ENCODE data around the gene PTPRS.

GRCh38 chr19:5293612-5294378 lies 46.8 kb downstream of the PTPRS start:
- TF ChIP-seq POLR2A (IDR thresholded peaks at IDR 0.05) (no peak), CTCF (IDR thresholded peaks at IDR 0.05) (no peak)

Measured in tibial nerve (tissue), 3 donors.